ENCODE results near the gene LRRC36. TPM values are rescaled to one million over a fixed set of nuclear protein-coding genes. Genes with fewer than 3 reads are reported as not detected.
A peak's percentile ranks its signal among the peaks of the same experiment; 100 is the strongest.

The LRRC36 gene
- total RNA-seq, 1 donor from 2014 or later: 0.41 TPM

DNA sequence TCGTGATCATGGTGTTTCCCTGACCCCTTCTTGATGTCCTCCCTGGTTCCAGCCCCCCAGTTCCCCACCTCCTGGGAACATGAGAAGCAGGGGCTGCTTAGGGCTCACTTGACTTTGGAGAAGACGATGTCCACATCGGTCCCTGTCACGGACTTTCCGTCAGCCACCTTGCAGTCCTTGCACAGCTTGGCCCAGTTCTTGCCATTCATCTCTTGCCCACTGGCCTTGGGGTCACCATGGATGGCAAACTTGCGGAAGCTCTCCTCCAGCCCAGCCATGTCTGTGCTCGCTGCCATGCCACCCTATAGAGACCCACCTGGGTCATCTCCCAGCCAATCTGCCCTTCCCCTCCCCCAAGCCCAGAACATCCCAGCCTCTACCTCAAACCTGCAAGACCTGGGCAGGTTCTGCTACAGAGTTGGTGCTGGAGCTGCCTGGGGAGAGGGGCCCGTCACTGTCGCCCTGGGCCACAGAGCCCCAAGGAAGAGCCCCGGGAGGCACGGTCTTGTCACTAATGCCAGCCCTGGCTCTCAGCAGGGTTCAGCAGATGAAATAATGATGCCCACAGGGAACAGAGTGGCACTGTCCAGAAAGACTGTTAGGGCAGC lies 64.3 kb downstream of the LRRC36 start:
- DNase-seq: no peak

DNA sequence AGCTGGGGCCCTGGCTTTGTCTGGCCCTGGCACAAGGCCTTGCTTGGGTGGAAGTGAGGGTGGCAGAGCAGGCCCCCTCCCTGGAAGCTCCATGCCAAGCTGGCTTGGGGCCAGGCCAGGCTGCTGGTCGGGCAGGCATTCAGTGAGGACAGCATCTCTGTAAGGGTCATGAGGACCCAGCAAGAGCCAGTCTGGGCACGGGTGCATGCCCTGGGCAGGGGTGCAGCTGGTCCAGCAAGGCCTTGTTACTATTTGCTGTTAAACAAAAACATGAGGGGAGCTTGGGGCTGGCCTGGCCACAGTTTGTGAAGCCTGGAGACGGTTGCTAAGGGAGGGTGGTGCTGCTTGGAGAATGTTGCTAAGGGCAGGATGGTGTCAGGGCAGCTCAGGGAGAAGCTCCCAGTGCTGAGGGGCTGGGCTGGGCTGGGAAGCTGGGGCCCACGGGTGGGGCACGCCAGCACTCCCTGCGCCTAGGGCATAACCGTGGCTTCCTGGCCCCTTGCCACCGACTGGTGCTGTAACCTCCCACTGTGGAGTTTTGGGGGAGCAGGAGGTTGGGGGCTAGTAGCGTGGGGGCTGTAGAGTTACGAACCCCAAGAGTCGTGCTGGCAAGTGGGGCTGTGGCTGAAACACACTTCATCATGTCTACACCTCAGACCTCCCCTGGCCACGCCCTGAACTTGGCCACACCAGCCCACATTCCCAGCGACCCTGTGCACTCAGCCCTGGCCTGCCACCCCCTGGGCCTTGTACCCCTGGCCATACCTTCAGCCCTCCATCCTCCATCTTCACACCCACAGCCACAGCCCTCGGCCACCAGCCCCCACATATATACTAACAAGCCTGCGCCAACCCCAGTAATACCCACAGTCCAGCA lies 65.0 kb downstream of the LRRC36 start:
- DNase-seq: peak; percentile 86

DNA sequence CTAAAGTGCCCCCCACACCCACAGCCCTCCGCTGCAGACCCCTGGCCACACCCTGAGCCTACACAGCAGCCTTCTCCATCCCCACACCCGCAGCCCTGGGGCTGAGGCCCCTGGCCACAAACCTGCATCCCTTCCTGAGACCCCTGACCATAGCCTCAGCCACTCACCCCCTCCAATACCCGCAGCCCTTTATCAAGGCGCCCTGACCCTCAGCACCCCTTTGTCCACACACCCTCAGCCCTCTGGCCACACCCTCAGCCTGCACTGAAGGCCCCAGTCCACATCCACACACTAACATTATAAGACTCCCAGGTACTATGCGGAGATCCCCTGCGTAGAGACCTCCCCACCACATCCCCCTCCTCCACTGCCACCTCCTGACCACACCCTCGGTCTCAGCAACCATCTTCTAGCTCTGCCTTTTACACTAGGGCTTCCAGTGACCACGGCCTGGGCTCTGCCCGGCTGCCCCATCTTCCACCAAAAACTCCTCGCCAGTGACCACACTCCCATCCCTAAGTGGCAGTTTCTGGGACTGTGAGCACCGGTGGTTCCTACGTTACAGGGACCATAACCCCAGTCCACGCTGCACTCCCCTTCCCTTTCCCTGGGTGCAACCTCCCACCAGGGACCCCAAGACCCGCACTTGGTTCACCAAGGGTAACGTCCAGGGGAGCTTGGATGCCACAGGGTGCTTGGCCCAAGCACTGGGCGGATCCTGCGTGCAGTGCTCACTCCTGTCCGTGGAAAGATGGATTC lies 65.9 kb downstream of the LRRC36 start:
- no peak for DNase-seq

DNA sequence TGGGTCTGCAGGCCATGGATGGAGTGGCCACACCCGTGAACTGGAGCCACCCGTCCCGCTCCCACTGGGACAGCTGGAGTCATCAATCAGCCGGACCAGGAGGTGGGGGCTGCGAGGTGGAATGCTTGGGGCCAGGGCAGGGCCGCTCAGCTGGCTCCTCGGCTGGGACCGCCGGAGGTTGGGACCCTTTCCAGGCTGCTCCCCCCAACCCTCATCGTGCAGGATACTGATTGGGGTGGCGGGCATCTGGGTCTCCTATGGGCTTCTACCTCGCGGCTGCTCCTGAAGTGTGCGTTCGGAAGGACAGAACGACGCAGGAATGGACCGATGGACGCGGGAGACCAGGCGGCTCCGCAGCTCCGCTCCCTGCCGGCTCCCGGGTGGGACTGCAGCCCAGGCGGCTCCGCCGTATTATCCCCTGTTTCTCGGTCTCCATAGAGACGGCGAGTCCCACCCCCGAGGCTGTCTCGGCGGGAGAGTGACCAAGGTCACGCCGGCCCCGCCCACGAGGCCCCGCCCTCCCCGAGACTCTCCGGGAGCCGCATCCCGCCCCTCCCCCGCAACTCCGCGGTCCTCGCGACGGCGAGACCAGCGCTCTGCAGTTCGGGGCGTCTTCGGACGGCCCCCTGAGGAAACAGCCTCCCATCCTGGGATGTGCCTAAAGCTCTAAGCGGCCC lies 66.6 kb downstream of the LRRC36 start, which contains the start of gene TPPP3:
Gene TPPP3, minus strand, starts transcription at position 388 of the 677 bp plus-strand sequence. CDS start 2,387 bp downstream, outside the sequence.
- peak; percentile 96 for DNase-seq

DNA sequence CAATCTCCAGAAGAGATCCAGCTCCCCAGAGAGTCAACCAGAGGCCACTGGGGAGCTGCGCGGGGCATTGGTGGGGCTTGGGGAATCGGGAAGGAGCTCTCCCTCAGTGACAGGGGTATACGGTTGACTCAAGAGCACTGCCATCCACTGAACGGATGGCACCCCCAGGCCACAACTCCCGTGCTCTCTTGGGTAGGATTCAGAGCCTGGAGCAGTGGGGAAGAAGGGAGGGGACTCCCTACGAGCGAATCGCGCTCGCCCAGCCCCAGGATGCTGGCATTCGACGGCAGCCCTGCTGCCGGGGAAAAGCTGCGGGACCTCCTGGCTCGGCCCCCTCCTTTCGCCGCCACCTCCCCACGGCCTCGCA lies 67.2 kb downstream of the LRRC36 start:
- no peak for DNase-seq

DNA sequence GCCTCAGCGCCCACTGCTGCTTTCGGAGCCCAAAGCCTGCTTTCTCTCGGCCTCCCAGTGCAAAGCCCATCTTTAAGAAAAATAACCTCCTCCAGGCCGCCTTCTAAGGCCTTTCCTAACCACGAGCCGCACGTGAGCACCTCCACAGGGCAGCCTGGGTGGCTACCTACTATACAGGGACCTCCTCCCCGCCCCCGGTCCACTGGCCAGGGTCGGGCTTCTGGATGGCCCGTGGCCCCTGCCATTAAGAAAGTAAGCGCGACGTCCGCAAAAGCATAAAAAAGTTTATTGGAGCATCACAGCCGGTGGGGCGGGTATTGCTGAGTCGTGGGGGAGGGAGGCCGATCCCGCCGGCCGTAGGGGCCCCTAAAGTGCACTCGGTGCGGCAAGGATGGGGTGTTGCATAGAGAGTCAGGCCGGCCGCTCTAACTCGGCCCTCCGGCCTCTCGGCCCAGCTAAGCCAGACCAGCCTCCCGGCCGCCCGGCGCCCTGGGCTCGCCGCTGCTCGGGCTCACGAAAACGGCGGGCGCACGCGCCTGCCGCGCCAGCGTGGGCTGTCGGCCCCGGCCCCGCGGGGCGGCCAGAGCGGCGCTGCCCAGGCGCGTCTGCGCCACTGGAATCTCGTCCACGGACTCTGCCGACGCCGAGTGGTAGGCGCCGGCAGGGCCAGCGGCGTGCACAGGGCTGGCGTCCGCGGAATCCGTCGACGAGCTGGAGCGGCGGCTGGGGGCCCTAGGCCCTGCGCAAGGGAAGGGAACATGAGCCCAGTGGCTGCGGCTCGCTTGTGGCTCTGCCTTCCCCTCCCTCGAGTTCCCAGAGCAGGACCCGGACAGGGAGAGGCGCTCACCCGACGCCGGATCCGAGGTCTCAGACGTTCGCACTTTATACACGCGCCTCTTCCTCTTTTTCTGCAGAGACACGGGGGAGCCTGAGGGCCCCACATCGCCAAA lies 67.8 kb downstream of the LRRC36 start:
- peak; percentile 53 for DNase-seq

DNA sequence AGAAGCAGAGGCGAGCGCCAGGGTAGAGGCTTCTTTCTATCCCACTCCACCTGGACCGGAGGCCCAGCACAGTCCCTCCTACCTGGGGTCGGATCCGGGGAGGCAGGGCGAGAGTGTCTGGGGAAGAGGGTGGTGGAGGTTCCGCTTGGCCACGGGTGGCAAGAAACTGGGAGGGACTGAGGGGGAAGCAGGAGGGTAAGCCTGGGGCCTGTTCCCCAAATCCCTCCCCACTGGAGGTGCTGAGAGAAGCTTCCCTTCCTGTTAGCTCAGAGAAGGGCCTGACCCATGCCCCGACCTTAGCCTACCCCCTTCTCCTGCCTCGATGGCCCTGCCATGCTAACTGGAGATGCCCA lies 68.5 kb downstream of the LRRC36 start:
- DNase-seq: no peak

DNA sequence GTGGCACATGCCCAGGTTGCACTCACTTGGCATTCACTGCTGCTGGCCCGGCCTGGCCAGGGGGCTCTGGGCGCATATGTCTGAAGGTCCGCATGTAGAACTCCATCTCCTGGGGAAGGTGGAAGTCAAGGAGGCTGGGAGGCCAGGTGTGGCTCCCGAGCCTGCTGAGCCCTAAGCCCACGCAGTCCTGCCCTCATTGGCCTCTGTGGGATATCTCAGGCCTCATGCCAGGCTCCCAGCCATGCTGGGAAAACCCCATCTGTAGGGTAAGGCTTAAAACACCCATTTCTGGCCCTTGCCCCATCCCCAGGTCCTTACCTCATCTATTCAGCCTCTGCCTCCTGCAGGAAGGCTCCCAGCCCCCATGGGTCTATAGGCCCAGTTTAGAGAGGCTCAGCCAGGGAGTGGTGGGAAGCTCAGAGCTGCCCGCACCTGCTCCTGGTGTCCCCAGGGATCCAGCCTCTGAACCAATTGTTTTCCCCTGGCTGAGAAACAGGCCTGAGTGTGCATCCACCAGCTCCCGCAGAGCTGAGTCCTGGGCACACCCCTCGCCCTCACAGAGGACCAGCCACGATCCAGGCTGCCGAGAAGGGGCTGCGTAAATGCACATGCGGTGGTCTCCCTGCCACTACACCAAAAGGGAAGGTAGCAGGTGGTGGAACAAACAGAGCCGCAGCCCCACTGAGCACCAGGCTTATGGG lies 69.0 kb downstream of the LRRC36 start:
- DNase-seq: peak; percentile 74

DNA sequence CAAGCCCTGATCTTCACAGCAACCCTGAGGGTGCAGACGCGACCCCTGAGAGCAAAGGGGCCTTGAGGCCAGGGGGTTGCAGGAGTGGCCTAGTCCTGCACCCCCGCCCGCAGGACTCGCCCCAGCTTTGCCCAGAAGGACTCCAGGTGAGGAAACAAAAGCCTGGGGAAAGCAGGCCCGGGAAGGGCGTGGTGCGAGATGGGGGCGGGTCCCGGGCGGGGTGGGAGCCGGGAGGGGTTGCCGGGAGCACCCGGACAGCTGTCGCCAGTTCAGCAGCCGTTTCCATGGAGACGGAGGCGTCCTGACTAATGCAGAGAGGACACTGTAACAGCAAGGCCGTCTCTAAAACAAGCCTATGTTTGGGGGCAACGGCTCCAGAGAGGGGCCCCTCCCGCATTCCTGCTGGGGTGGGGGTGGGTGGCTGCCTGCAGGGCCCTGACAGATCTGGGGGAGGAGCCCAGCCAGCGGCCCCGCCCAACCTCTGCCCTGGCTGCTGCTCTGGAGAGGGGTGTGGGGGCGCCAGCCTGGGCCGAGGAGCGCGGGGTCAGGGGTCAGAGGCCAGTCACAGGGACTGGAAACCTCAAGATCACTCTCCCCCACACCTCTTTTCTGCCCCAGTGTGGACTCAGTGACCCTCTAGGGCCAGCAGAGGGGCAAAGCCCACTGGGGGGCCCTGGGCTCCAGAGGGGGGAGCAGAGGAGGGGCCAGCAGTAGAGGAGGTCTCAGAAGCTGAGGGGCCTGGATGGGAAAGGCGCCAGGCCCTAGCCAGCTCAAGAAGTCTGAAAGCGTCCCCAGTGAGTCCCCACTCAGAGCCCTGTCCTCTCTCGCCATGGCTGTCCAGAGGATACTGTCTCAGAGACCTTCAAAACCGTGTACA lies 69.8 kb downstream of the LRRC36 start:
- DNase-seq: peak; percentile 99

DNA sequence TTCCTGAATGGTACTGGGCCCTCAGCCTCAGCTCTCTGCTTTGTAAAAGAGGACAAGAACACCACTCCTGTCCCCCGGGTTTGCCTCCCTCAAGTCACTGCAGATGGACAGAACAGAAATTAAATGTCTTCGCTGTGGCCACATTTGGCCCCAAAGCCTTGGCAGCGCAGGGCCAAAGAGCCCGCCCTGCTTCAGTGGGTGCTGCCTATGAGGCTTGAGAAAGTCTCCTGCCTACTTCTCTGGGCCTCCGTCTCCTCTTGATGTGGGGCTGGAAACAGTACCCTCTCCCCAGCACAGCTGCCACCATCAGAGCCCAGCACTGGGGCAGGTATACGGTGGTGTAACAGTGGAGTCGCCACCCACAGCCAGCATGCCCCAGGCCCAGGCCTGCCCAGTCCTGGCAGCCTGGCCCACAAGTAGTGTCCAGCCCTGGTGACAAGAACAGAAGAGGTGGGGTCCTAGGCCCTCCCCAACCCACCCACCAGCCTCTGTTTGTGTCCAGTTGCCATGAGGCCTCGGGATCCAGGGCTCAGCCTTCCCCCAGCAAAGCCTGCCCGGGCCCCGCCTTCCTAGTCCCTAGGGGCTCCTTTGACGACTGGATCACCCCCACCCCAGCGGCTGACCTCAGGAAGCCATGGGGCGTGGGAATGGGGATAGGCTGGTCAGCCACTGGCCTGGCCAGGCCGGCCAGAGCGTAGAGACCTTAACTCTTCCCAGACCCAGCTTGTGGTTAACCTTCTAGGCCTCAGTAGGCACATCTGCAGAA lies 70.6 kb downstream of the LRRC36 start:
- no peak for DNase-seq

DNA sequence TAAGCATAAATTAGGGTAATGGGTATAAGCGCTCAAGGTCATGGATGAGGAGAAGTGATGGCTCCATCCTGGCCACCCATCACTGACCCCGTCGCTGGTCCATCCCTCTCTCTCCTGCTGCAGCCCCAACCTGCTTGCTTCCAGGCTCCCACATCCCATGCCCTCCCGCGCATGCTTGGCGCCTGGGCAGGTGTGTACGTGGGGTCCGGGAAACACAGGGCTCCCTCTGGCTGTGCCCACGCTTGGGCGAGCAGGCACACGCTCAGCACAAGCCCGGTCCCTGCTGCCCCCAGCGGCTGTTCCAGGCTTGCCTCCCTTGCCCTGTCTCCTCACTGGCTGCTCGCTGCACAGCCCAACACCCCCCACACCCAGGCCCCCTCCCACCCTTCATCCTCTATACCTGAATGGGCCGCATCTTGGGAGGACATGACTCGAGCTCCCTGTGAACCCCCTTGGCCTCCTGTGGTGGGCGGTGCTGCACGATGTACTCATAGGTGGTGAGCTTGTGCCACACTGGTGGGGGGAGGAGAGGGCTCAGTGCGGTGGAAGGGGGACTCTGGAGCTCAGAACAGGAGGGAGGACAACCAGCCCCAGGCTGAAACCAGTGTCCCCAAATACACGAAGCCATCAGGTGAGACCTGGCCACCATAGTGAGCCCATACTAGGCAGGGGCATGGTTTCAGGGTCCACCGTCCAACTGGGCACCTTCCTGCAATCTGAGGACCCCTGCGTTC lies 71.4 kb downstream of the LRRC36 start:
- DNase-seq: no peak

DNA sequence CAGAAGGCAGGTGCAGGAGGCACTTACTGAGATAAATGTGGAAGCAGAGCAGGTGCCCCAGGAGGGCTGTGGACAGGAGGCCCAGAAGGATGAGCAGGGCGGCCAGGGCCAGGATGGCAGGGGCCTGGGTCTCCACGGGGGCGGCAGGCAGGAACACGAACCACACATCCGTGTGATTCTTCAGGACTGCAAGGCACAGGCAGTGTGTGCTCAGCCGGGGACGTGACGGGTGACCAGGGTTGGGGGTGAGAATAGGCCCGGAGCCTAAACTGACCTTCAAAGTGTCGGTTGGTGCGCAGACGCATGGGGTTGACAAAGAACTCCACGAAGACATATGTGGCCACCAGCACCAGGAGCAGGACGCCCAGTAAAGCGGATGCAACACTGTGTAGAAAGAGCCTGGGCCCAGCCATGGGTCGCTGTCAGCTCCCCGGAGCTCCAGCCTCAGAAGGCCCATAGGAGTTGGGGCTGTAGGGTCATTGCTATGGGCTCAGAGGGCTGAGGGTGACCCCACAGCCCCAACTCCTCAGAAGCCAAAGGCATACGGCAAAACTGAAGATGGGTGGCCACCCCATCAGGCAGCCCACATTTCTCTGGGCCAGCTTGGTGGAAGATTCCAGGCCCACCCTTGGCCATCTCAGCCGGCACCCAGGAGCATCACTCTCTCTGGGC lies 72.1 kb downstream of the LRRC36 start:
- no peak for DNase-seq

DNA sequence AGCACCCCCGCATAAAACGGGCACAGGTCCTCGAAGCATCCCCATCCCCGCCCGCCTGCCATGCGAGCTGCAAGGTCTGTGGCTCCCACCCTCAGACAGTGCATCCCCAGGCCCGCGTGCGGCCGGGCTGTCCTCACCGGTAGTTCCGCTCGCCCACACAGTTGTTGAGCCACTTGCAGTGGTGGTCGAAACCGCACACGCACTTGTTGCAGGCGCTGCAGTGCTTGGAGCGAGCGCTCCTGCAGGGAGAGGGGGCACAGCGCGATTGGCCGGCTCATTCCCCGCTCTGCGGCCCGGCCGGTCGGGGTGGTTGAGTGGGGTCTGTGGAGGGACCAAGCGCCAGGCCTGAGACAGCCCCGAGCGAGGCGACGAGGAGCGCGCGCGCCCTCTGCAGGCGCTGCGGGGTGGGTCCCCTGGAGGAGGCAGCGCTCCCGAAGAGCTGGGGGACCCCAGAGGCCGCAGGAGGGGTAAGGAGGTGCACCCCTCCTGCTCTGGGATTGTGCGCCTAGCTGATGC lies 72.7 kb downstream of the LRRC36 start:
- peak; percentile 80 for DNase-seq

DNA sequence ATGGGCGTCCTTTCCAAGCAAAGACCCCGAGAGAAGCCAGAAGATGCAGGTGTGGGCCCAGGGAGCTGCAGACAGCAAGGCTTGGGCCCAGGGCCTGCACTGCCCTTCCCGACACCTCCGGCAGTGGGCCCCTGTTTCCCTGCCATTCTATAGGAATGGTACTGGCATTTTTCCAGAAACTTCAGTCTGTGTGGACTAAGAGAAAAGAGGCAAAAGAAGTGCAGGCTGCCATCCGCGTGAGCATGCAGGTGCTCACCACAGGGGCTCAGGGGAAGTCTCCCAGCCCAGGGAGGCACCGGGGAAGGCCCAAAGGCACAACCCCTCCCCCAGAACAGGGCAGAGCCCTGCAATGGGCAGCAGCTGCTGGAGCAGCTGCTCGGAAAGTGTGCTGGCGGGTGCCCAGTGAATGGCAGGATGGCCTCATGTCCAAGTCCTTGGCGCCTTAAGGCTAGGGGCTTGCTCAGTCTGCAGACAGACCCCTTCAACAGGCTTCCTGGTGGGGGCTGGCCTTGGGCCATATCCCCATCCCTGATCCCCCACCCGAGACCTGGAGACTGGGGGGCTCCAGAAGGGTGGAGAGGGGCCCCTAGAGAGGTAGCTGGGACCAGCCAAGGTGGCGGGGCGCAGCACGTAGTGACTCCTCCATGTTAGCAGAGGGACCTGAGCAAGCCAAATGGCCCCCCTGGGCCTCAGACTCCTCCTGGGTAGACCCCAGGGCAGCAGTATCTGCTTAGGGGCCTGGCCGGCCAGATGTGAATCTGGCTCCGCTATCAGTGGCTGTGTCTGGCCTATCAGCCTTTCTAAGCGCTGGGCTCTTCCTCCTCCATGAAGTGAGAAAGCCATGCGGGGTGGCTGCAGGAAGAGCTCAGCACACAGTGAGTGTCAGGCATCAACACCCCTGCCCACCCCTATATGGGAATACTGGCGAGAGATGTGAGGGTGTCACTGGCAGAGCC lies 73.4 kb downstream of the LRRC36 start:
- DNase-seq: peak; percentile 94

DNA sequence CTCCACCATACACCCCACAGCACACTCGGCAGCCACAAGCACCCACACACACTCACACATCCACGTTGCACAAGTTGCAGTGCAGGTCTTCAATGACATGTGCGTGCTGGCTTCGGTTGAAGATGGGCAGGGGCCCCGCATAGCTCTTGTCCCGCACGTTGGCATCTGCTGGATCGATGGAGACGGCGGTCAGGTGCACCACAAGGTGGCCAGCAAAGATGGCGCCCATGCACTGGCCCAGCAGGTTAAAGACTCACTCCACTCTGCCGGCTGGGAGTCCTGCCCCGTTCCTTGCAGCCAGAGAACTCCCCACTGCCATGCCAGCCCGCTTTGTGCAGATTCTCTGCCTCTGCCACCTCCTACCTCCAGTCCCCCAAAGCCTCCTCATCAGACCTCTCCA lies 74.3 kb downstream of the LRRC36 start:
- DNase-seq: no peak

DNA sequence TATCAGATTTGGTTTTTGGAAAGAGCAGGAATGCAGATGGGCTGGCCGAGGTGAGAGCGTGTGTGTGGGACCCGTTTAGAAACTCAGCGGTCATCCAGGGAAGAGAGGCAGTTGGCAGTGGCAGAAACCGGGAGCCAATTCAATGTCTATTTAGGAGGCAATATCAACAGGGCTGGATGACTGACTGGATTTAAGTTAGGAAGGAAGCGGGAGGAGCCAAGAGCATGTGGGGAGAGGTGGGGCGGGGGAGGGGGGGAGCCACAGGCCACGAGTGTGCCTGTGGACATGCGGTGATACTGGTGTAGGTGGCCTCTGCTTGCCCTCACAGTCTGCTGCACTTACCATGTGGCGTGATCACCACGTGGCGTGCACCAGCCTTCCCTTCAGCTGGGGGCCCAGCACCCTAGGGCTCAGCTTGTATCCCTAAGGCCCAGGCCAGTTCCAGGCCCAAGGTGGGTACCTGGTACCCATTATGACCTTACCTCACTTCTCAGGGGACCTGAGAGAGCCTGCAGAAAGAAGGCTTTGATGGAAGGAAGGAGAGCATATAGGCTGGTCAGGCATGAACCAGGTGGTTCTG lies 77.5 kb downstream of the LRRC36 start:
- no peak for DNase-seq

Data from tongue (tissue), 2 donors.